ENCODE results near the gene CD300LG.
"Not testable (repeated sequence)": the region's sequence is repeated elsewhere in the genome, so short reads cannot be mapped to it uniquely, and the experiment has no call there.

Gene CD300LG

DNA sequence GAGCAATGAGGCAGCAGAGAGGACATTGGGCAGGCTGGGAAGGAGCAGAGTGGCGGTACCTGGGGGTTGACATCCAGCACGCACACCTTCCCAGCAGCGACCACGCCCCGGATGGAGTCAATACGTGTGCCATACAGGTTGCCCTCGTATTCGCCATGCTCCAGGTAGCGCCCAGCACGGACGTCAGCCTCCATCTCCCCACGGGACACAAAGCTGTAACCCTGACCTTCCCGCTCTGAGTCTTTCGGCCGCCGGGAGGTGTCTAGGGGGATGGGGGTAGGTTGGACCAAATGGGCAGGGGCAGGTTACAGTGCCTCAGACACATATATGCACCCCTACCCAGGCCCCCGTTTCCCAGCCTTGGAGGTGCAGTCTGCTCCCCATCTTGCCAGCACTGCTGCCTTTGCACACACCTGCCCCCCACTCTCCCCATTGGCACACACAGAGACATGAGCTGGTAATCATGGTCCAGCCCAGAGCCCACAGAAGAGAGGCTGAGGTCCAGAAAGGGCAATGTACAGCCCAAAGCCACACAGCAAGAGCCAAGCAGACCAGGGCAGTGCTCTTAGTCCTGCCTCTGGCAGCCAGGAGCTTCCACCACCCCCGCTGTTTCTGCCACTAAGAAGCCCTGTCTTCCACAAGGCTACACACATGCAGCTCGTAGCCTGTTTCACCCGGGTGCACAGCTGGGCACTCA is 32.9 kb downstream of the CD300LG start:
- DNase-seq (ENCODE audit: low read depth) = no peak

GRCh38 chr17:43880420-43880991 is 33.5 kb downstream of the CD300LG start:
- no peak for DNase-seq (ENCODE audit: low read depth)

DNA sequence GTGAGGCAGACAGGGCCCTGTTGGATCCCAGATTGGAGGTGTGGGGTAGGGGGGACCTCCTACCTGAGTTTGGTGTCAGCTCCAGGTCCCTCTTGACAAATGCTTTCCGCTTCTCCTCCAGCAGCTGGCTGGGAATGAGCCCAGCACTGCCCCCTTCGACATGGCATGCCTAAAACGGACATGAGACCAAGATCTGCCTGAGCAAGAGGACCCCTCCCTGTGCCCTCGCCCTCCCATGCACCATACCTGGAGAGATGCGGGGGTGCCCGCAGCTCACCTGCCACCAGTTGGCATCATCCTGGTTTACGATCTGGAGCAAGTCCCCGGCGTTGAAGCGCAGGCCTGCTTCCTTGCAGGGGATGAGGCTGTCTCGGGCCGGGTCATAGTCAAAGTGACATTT is 34.2 kb downstream of the CD300LG start:
- DNase-seq (ENCODE audit: low read depth) = no peak

- no peak for DNase-seq (ENCODE audit: low read depth)
Observed at GRCh38 chr17:43881758-43882505, 35.0 kb downstream of the CD300LG start.

GRCh38 chr17:43882761-43883415 is 35.9 kb downstream of the CD300LG start:
- no peak for DNase-seq (ENCODE audit: low read depth)

DNA sequence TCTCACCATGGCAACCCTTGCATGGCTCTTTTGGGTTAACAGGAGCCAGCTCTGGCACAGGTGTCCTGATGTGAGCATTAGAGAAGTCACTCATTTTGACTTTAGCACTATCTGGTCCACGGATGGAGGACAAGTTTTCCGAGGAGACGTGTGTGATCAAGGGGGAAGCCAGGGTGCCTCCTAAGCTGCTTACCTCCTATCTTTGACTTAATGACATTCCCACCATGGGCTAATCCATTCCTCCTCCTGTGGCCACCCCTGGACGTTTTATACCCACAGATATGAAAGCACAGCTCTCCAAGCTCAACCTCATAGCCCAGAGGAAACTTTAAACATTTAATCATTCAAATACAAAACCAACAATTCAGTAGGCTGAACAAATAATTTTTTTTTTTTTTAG is 41.6 kb downstream of the CD300LG start:
- no peak for DNase-seq (ENCODE audit: low read depth)

- no peak for DNase-seq (ENCODE audit: low read depth)
Observed at GRCh38 chr17:43890240-43890639, 43.3 kb downstream of the CD300LG start.

DNA sequence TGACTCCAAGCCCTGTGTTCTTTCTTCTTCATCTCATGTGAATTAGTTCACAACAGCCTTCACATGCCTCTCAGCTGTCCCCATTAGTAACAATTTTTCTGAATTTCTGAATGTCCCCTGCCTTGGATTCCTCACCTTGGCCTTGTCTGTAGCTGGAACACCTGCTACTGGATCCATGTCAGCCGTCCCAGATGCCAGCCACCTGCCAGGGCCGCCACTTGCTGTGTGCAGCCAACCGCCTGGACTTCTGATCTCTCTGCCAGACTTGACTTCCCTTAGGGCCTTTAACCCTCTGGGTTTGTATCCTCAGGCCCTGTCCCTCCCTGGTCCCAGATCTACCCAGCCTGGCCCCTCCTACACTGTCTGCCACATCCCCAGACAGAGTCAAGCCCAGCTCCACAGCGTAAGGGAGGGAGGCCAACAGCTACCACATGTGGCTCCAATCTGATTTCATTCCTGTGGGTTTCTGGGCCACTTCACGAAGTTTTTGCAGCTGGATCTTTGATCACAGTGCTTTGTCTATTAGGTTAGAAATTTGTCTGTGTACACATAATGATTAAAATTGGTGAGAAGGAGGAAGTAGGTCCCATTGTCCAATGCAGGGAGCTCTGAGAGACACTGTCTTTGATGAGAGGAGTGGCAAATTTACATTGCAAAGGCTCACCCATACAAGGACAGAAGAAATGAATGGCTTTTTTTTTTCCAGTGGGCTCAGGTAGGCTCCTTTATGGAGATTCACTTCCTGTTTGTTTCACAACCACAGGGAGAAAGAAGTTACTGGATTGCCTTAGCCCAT is 45.1 kb downstream of the CD300LG start:
- DNase-seq (ENCODE audit: low read depth) = no peak

DNA sequence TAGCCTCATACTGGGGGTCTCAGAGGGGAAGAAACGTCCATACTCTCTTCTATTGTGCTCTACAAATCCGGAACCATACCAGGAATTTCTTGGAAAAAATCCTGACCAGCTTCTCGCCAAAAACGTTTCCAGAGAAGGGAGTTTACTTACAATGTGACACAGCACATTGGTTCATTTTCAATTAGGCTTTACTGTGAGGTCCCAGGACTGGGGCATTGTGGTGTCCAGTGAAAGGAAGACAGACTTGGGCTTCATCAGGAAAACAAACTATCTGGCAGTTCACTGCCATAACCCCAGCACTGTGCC is 45.6 kb downstream of the CD300LG start:
- no peak for DNase-seq (ENCODE audit: low read depth)

DNA sequence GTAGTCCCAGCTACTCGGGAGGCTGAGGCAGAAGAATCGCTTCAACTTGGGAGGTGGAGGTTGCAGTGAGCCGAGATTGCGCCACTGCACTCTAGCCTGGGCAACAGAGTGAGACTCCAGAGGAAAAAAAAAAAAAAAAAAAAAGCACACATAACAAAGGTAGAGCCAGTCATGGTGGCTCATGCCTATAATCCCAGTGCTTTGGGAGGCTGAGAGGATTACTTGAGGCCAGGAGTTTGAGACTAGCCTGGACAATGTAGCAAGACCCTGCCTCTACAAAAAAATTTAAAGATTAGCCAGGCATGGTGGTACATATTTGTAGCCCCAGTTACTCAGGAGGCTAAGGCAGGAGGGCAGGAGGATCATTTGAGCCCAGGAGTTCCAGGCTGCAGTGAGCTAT is 47.5 kb downstream of the CD300LG start:
- not testable (repeated sequence) for DNase-seq (ENCODE audit: low read depth)

- DNase-seq (ENCODE audit: low read depth) = no peak
Observed at GRCh38 chr17:43897831-43898230, 50.9 kb downstream of the CD300LG start.

DNA sequence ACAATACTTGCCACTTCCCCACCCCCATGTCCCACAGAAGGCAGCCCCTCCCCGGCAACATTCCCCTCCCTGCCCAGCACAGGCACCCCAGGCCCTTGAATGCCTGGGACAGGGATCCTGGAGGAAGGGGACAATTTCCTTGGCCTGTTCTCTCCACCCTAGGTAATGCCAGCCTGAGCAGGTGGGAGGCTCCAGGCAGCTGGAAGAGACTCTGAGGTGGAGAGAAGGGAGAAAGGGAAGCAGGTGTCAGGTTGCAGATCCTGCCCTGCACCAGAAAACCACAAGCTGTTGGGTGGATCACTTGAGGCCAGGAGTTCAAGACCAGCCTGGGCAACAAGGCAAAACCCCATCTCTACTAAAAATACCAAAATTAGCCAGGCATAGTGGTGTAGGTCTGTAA is 51.5 kb downstream of the CD300LG start:
- DNase-seq (ENCODE audit: low read depth) = no peak

DNA sequence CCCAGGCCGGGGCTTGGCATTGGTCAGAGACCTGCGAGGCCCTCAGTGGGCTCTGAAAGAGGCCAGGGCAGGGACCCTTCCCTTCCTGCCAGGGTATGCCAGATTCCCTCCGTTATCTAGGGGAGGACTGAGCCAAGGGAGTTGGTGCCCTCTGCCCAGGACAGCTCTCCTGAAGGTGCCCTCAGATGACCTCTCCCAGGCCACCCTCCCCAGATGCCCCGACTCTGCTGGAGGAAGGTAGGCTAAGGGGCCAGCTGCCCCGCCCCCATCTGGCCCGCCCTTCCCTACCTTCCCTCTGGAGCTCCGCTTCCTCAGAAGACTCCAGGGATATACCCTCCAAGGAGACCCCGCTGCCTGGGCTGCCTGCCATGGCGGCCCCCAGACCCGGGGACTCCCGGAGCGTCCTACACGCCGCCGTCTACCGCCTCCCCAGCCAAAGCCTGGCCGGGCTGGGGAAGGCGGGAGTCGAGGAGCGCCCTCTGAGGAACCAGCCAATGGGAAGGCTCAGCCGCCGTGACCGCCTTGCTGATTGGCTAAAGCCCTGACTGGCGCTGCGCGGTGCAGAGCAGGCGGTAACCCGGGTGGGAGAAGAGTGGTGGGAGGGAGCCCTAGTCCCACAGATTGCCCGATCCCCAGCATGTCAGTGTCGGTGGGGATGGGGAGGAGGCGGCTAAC is 53.3 kb downstream of the CD300LG start:
- peak; percentile 62 for DNase-seq (ENCODE audit: low read depth)

- DNase-seq (ENCODE audit: low read depth) = no peak
Observed at GRCh38 chr17:43900858-43901754, 54.1 kb downstream of the CD300LG start.

DNA sequence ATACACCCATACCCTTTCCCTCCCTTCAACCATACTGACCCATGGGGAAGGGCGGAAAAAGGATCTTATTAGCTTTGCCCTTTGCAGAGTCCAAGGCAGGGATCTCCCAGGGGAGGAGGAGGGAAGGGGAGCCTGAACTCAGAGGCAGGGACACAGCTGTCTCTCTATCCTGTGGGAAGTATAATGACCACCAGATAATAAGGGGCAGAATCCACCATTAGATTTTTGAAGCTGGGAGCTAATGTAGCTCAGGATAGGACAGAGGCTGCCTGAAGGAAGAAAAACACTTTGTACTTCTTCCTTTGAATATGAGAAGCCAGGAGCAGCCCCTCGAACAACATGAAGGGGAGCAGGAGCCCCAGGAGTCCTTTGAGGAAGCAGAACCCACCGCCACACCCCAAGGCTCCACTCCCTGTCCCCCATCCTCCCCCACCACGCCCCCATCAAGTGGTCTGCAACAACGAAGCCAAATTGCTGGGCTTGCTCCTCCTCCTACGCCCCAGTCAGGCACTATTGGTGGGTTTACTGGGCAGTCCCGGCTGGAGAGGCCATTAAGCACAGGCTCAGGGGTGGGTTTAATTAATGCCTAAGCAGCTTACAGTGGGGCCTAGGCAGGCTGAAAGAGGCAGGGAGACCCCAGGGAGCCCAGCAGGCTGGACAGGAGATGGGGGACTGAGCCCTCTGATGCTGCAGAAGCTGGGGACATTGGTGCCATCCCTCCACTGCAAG is 55.0 kb downstream of the CD300LG start:
- no peak for DNase-seq (ENCODE audit: low read depth)

DNA sequence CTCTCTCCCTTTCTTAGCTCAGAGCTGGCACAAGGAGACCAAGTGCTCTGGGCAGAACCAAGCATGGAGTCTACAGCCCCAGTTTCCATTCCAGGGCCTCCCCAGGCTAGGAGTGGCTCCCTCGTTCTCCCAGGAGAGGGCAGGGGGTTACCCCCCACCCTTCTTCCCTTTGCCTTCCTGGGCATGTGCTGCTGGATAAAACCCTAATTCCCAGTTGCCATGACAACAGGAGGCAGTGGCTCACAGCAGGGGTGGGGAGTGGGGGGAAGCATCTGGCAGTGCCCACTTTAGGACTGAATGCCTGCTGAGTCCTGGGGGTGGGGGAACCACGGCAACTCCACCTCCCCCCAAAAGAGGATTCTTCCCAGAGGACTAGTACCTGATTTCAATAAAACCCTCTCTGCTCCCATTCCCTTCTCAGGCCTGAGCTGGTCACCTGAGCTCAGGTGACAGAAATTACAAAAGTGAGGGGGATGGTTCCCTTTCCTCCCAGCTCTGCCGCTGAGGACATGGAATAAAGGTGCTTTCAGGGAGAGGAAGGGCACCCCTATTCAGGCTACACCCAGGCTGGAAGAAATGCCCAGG is 58.5 kb downstream of the CD300LG start:
- DNase-seq (ENCODE audit: low read depth) = no peak

DNA sequence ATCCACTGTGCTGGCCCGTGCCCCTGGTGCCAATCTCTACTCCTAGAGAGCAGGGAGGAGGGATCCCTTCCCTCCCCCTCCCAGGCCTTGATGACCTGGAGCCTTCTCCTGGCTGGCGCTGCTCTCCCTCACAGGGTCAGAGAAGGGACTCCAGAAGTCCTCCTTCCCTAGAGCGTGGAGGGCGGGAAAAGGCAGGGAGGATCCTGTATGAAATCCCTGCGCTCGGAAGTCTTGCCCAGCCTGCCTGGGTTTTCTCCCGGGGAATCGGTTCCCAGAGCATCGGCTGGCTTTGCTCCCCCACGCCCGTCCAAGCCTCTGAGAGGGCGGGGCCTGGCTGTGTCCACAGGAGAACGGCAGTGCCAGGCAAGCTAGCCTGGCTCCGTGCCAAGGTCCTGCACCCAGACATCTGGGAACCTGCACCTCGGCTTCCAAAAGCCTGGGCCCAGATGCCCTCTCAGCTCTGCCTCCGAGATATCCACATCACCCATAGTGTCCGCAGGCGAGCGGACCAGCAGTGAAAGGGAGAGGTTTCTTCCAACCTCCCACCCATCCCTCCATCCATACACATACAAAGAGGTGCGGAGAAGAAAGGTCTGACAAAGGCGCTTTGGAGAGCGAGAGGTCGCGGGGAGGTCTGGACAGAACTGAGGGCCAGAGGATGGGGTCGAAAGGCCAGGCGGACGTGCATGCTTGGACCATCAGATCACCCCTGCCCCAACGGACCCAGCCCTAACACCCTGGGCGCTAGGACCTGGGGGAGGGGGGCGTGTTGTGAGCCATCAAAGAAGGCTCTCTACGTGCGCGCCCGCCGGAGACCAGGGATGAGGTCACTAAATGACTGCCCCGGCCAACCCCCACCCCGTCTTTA is 59.2 kb downstream of the CD300LG start:
- DNase-seq (ENCODE audit: low read depth) = peak; percentile 32

DNA sequence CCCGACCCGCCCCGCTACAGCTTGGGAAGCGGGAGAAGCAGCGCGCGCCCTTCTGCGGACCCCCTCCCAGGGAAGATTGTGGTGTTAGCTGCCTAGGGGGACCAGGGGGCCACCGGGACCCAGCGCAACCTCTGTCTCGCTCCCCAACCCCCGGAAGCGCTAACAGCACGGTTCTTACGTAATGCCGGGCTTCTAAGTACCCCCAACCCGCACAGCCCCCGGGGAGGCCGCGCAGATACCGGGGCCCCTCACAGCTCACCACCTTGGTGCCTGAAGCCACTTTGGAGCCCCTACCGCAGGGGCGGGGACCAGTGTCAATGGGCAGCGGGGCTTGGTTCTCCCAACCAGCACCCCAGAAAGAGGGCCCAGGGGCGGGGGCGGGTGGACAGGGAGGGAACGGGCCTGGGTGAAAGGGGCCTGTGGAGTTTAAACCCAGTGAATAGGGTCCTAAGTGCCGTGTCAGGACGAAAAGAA is 60.0 kb downstream of the CD300LG start:
- no peak for DNase-seq (ENCODE audit: low read depth)
